Measurements from ENCODE around the gene LTBP2. TPM values are rescaled to one million over a fixed set of nuclear protein-coding genes. Genes with fewer than 3 reads are reported as not detected.

The LTBP2 gene
- total RNA-seq, 4 donors from 2014 or later = 81.3 to 240 (median 189) TPM

- peaks cover 32 to 42% of the 10 kb centered on the region in 2 donors for H3K36me3 ChIP-seq
- no peaks in the 10 kb centered on the region for H3K9me3 ChIP-seq
- DNase-seq = no peak
- H3K4me1 ChIP-seq = peaks cover 7 to 9% of the 10 kb centered on the region in 2 donors
- no peak overlapping the region for H3K4me3 ChIP-seq (replicated peaks in 1 of 3)
- intact Hi-C loops (cut with DNase I) = loop anchor here (5.0 kb wide), 1 partner anchor 209 kb away; the partner anchor contains the start of genes AREL1 and FCF1
- no peak overlapping the region for H3K27ac ChIP-seq
- 82 to 83% methylated on average over 10 to 13 of the region's 14 CpGs for WGBS, 2 donors
- no peaks in the 10 kb centered on the region for H3K27me3 ChIP-seq
- no peak for TF ChIP-seq POLR2A (IDR thresholded peaks at IDR 0.05)
- TF ChIP-seq CTCF (IDR thresholded peaks at IDR 0.05) = no peak
Measured at GRCh38 chr14:74503291-74503937, 108.6 kb downstream of the LTBP2 start.

- H3K27me3 ChIP-seq = no peaks in the 10 kb centered on the region
- 80 to 83% methylated on average over 20 to 21 of the region's 21 CpGs for WGBS, 2 donors
- peaks cover 7 to 9% of the 10 kb centered on the region in 2 donors for H3K4me1 ChIP-seq
- no peaks in the 10 kb centered on the region for H3K9me3 ChIP-seq
- TF ChIP-seq POLR2A (IDR thresholded peaks at IDR 0.05) (no peak), CTCF (IDR thresholded peaks at IDR 0.05) (peak in 4 of 6 experiments; percentile 36 to 52 (median 47))
- peak; percentile 47 to 53 for DNase-seq
- peaks cover 24 to 42% of the 10 kb centered on the region in 2 donors for H3K36me3 ChIP-seq
- intact Hi-C loops (cut with DNase I) = loop anchor here (5.0 kb wide), 1 partner anchor 210 kb away; the partner anchor contains the start of genes AREL1 and FCF1
- peak overlapping the region in 2 of 3 donors; percentile 30 to 63 for H3K27ac ChIP-seq
- no peak overlapping the region for H3K4me3 ChIP-seq (replicated peaks in 1 of 3)
Measured at GRCh38 chr14:74502236-74503019, 109.6 kb downstream of the LTBP2 start.

- H3K36me3 ChIP-seq = peaks cover 23 to 39% of the 10 kb centered on the region in 2 donors
Measured at GRCh38 chr14:74501691-74502090, 110.3 kb downstream of the LTBP2 start.

GRCh38 chr14:74501135-74501614 lies 110.9 kb downstream of the LTBP2 start:
- H3K27ac ChIP-seq = peak overlapping the region; percentile 30 to 63 (median 54)
- intact Hi-C loops (cut with DNase I) = loop anchor here (2.0 to 5.0 kb wide), 2 partner anchors 112 to 211 kb away; partner anchors contain the start of genes AREL1, FCF1 and LTBP2
- WGBS, 2 donors = 35 to 45% methylated on average over 16 of the region's 16 CpGs

More at GRCh38 chr14:74501691-74502090, 110.3 kb downstream of the LTBP2 start:
- no peaks in the 10 kb centered on the region for H3K9me3 ChIP-seq
- no peak overlapping the region for H3K4me3 ChIP-seq (replicated peaks in 1 of 3)
- H3K4me1 ChIP-seq = peaks cover 7 to 9% of the 10 kb centered on the region in 2 donors
- H3K27ac ChIP-seq = peak overlapping the region; percentile 30 to 63 (median 54)
- H3K27me3 ChIP-seq = no peaks in the 10 kb centered on the region
- WGBS, 2 donors = 71 to 84% methylated on average over 5 of the region's 5 CpGs
- TF ChIP-seq CTCF (IDR thresholded peaks at IDR 0.05) = no peak
- TF ChIP-seq POLR2A (IDR thresholded peaks at IDR 0.05) = no peak
- DNase-seq = no peak
- intact Hi-C loops (cut with DNase I) = loop anchor here (2.0 to 5.0 kb wide), 2 partner anchors 111 to 211 kb away; partner anchors contain the start of genes AREL1, FCF1 and LTBP2

More at GRCh38 chr14:74501135-74501614, 110.9 kb downstream of the LTBP2 start:
- no peaks in the 10 kb centered on the region for H3K27me3 ChIP-seq
- peak; percentile 58 to 94 (median 84) for TF ChIP-seq CTCF (IDR thresholded peaks at IDR 0.05)
- TF ChIP-seq POLR2A (IDR thresholded peaks at IDR 0.05) = peak in 1 of 2 donors; percentile 38
- DNase-seq = peak; percentile 95 to 97
- peaks cover 7 to 9% of the 10 kb centered on the region in 2 donors for H3K4me1 ChIP-seq
- no peaks in the 10 kb centered on the region for H3K9me3 ChIP-seq
- peaks cover 19 to 33% of the 10 kb centered on the region in 2 donors for H3K36me3 ChIP-seq
- no peak overlapping the region for H3K4me3 ChIP-seq (replicated peaks in 1 of 3)

All from thyroid gland (tissue), 4 donors.